HG03135 (cell line): ENCODE data around the gene GAN.
"Not testable (repeated sequence)": the region's sequence is repeated elsewhere in the genome, so short reads cannot be mapped to it uniquely, and the experiment has no call there.

ENCODE experiments used
- ATAC-seq: cut with Tn5 transposase; IDR thresholded peaks from one replicate; pipeline ENCODE4 v1.9.1; 2021; ENCODE audit warnings: mild to moderate bottlenecking, moderate library complexity; ENCODE audit not compliant: unreplicated experiment

The GAN gene

GRCh38 chr16:81394966-81395655, 80.3 kb downstream of the GAN start:
- ATAC-seq = no peak

- no peak for ATAC-seq
Measured at GRCh38 chr16:81397058-81397878, 82.5 kb downstream of the GAN start.

GRCh38 chr16:81397879-81398520, 83.2 kb downstream of the GAN start:
- no peak for ATAC-seq

GRCh38 chr16:81399909-81400308, 85.1 kb downstream of the GAN start:
- no peak for ATAC-seq

- ATAC-seq = no peak
Measured at GRCh38 chr16:81401035-81401950, 86.5 kb downstream of the GAN start.

- ATAC-seq = no peak
Measured at GRCh38 chr16:81403208-81403600, 88.4 kb downstream of the GAN start.

GRCh38 chr16:81403601-81404391, 89.0 kb downstream of the GAN start:
- ATAC-seq = peak; percentile 62

GRCh38 chr16:81405002-81405401, 90.2 kb downstream of the GAN start:
- not testable (repeated sequence) for ATAC-seq

GRCh38 chr16:81405702-81406113, 90.9 kb downstream of the GAN start:
- ATAC-seq = no peak

GRCh38 chr16:81408409-81408950, 93.7 kb downstream of the GAN start:
- ATAC-seq = no peak

- no peak for ATAC-seq
Measured at GRCh38 chr16:81409016-81409556, 94.3 kb downstream of the GAN start.

GRCh38 chr16:81410643-81411293, 96.0 kb downstream of the GAN start:
- no peak for ATAC-seq

GRCh38 chr16:81413245-81413990, 98.7 kb downstream of the GAN start:
- no peak for ATAC-seq

- ATAC-seq = no peak
Measured at GRCh38 chr16:81415751-81416150, 101.0 kb downstream of the GAN start.

- ATAC-seq = no peak
Measured at GRCh38 chr16:81416749-81417148, 102.0 kb downstream of the GAN start.

GRCh38 chr16:81417210-81417609, 102.4 kb downstream of the GAN start:
- no peak for ATAC-seq

- ATAC-seq = no peak
Measured at GRCh38 chr16:81419806-81420205, 105.0 kb downstream of the GAN start.

GRCh38 chr16:81421126-81421525, 106.4 kb downstream of the GAN start:
- no peak for ATAC-seq
